ENCODE results near the gene SLMAP. TPM values are rescaled to one million over a fixed set of nuclear protein-coding genes. Genes with fewer than 3 reads are reported as not detected.

SLMAP gene
- total RNA-seq, 1 donor from 2014 or later = 71.4 TPM

GRCh38 chr3:57810471-57811137 is 54.5 kb downstream of the SLMAP start:
- Histone ChIP-seq H3K27me3 (ENCODE audit: insufficient read depth, low read length) (no peaks in the 10 kb centered on the region), H3K4me2 (ENCODE audit: low read length) (no peak overlapping the region), H3K27ac (ENCODE audit: low read depth, low read length) (no peak overlapping the region), H3K36me3 (ENCODE audit: insufficient read depth, low read length) (no peaks in the 10 kb centered on the region), H3K9ac (ENCODE audit: low read length) (no peak overlapping the region), H4K20me1 (ENCODE audit: insufficient read depth, low read length) (peaks cover 82% of the 10 kb centered on the region), H3K4me3 (ENCODE audit: insufficient read depth, low read depth, low read length) (no peak overlapping the region), H3K4me1 (ENCODE audit: insufficient read depth, low read length) (peaks cover 1% of the 10 kb centered on the region), H2AFZ (ENCODE audit: low read depth, low read length) (no peak overlapping the region), H3K79me2 (ENCODE audit: insufficient read depth, low read length) (peaks cover 90% of the 10 kb centered on the region), H3K9me3 (ENCODE audit: insufficient read depth, low read depth, low read length) (no peaks in the 10 kb centered on the region)
- Mint-ChIP-seq H3K4me3 (ENCODE audit: unreplicated experiment) (no peak overlapping the region), H3K9me3 (ENCODE audit: unreplicated experiment) (peaks cover 3% of the 10 kb centered on the region), H3K27ac (ENCODE audit: unreplicated experiment) (no peak overlapping the region), H3K36me3 (ENCODE audit: low read depth, unreplicated experiment) (peaks cover 4% of the 10 kb centered on the region), H3K27me3 (ENCODE audit: low read depth, unreplicated experiment) (no peaks in the 10 kb centered on the region), H3K4me1 (ENCODE audit: low read depth, unreplicated experiment) (peaks cover 8% of the 10 kb centered on the region)
- no peak for DNase-seq (ENCODE audit: low read depth)
- FAIRE-seq = no peak
- TF ChIP-seq CTCF (IDR thresholded peaks at IDR 0.05; ENCODE audit: insufficient read depth, low read depth, low read length) (no peak), EZH2 (IDR thresholded peaks at IDR 0.05; ENCODE audit: insufficient read depth, low read length) (no peak)

GRCh38 chr3:57815036-57815435 is 58.9 kb downstream of the SLMAP start:
- Histone ChIP-seq H3K27me3 (ENCODE audit: insufficient read depth, low read length) (no peaks in the 10 kb centered on the region), H3K79me2 (ENCODE audit: insufficient read depth, low read length) (peaks cover 91% of the 10 kb centered on the region), H3K9me3 (ENCODE audit: insufficient read depth, low read depth, low read length) (no peaks in the 10 kb centered on the region), H3K4me2 (ENCODE audit: low read length) (no peak overlapping the region), H2AFZ (ENCODE audit: low read depth, low read length) (no peak overlapping the region), H3K9ac (ENCODE audit: low read length) (no peak overlapping the region), H4K20me1 (ENCODE audit: insufficient read depth, low read length) (peaks cover 81% of the 10 kb centered on the region), H3K4me3 (ENCODE audit: insufficient read depth, low read depth, low read length) (no peak overlapping the region), H3K36me3 (ENCODE audit: insufficient read depth, low read length) (no peaks in the 10 kb centered on the region), H3K4me1 (ENCODE audit: insufficient read depth, low read length) (no peaks in the 10 kb centered on the region), H3K27ac (ENCODE audit: low read depth, low read length) (no peak overlapping the region)
- H3K9me3 Mint-ChIP-seq (ENCODE audit: unreplicated experiment) = peaks cover 3% of the 10 kb centered on the region
- no peak overlapping the region for H3K27ac Mint-ChIP-seq (ENCODE audit: unreplicated experiment)
- no peak for DNase-seq (ENCODE audit: low read depth)
- peaks cover 7% of the 10 kb centered on the region for H3K4me1 Mint-ChIP-seq (ENCODE audit: low read depth, unreplicated experiment)
- FAIRE-seq = no peak
- no peak for TF ChIP-seq CTCF (IDR thresholded peaks at IDR 0.05; ENCODE audit: insufficient read depth, low read depth, low read length)
- TF ChIP-seq EZH2 (IDR thresholded peaks at IDR 0.05; ENCODE audit: insufficient read depth, low read length) = no peak
- peaks cover 4% of the 10 kb centered on the region for H3K36me3 Mint-ChIP-seq (ENCODE audit: low read depth, unreplicated experiment)
- no peaks in the 10 kb centered on the region for H3K27me3 Mint-ChIP-seq (ENCODE audit: low read depth, unreplicated experiment)
- no peak overlapping the region for H3K4me3 Mint-ChIP-seq (ENCODE audit: unreplicated experiment)

DNA sequence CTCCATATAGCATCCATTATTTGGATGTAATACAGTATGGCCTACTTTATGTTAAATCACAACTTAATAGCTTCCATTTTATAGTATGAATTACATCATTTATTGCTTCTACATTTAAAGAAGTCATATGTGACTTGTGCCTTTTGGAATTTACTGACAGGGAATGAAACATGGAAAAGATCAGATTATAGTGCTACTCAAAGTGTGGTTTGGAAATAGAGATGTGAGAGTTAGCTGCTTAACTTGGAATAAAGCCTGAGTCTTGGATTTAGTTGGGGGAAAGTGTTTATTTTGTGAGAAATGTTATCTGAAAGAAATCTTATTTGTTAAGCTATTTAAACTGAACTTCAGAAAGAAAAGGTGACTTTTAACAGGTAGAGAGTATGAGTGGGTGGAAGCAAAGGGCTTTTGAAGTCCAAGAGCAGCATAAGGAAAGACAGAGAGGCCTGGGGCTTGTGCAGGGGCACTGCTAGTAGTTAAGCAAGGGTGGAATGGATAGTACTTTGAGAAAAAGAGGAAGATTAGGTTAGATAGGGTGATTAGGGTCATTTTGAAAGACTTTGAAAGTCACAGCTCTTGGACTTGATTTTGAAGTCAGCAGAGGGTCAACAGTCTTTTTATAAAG is 60.5 kb downstream of the SLMAP start:
- H3K4me1 ChIP-seq (ENCODE audit: insufficient read depth, low read length) = no peaks in the 10 kb centered on the region
- H3K4me2 ChIP-seq (ENCODE audit: low read length) = no peak overlapping the region
- Mint-ChIP-seq H3K4me1 (ENCODE audit: low read depth, unreplicated experiment) (peaks cover 7% of the 10 kb centered on the region), H3K27ac (ENCODE audit: unreplicated experiment) (no peak overlapping the region), H3K36me3 (ENCODE audit: low read depth, unreplicated experiment) (peaks cover 4% of the 10 kb centered on the region), H3K9me3 (ENCODE audit: unreplicated experiment) (peaks cover 3% of the 10 kb centered on the region), H3K27me3 (ENCODE audit: low read depth, unreplicated experiment) (no peaks in the 10 kb centered on the region), H3K4me3 (ENCODE audit: unreplicated experiment) (no peak overlapping the region)
- peaks cover 79% of the 10 kb centered on the region for H4K20me1 ChIP-seq (ENCODE audit: insufficient read depth, low read length)
- H3K27me3 ChIP-seq (ENCODE audit: insufficient read depth, low read length) = no peaks in the 10 kb centered on the region
- no peak overlapping the region for H3K4me3 ChIP-seq (ENCODE audit: insufficient read depth, low read depth, low read length)
- DNase-seq (ENCODE audit: low read depth) (peak; percentile 35), FAIRE-seq (no peak)
- no peaks in the 10 kb centered on the region for H3K9me3 ChIP-seq (ENCODE audit: insufficient read depth, low read depth, low read length)
- H3K36me3 ChIP-seq (ENCODE audit: insufficient read depth, low read length) = no peaks in the 10 kb centered on the region
- no peak overlapping the region for H2AFZ ChIP-seq (ENCODE audit: low read depth, low read length)
- TF ChIP-seq EZH2 (IDR thresholded peaks at IDR 0.05; ENCODE audit: insufficient read depth, low read length) (no peak), CTCF (IDR thresholded peaks at IDR 0.05; ENCODE audit: insufficient read depth, low read depth, low read length) (no peak)
- H3K79me2 ChIP-seq (ENCODE audit: insufficient read depth, low read length) = peaks cover 88% of the 10 kb centered on the region
- no peak overlapping the region for H3K27ac ChIP-seq (ENCODE audit: low read depth, low read length)
- H3K9ac ChIP-seq (ENCODE audit: low read length) = no peak overlapping the region
